Measurements from ENCODE around the gene B3GALT4.

- no peak for TF ChIP-seq POLR2A (IDR thresholded peaks at IDR 0.05)
- no peak for TF ChIP-seq CTCF (IDR thresholded peaks at IDR 0.05)
- no peak for TF ChIP-seq POLR2AphosphoS5 (IDR thresholded peaks at IDR 0.05)
- no peak for TF ChIP-seq EP300 (IDR thresholded peaks at IDR 0.05)
These were observed 24.2 kb upstream of the B3GALT4 start for GRCh38 chr6:33252759-33253158.
